GM11168 (cell line): Measurements from ENCODE around the gene S100G.
"Not testable (repeated sequence)": the region's sequence is repeated elsewhere in the genome, so short reads cannot be mapped to it uniquely, and the experiment has no call there.

Experiments used
- in situ Hi-C: fragments of 300-500 bp; cut with MboI; formaldehyde crosslinking; loops from one replicate; pipeline ENCODE4 v1.12.0; 2022; ENCODE audit warnings: low sequenced_read_pairs; ENCODE audit not compliant: unreplicated experiment

The S100G gene, protein sequence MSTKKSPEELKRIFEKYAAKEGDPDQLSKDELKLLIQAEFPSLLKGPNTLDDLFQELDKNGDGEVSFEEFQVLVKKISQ

DNA sequence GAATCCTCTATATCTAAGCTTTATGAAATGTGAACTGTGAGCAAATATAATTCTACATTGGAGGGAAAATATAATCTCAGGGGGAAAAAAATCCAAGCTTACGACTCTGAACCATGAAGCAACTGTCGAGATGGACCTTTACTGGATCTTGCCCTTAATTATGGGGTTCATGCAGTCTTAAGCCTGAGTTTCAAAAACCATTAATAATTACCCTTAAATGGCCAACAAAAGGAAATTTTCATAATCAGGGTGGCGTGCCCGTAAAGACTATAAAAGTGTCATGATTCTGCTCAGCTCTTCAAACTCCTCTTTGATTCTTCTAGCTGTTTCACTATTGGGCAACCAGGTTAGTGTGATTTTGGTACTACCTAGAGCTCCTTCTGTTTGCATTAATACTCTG, at the start of gene S100G:
Gene S100G (plus strand): TSS at position 301 of the 400 bp plus-strand sequence. CDS start 849 bp downstream, outside the sequence.
- in situ Hi-C loops, result no loop called here

DNA sequence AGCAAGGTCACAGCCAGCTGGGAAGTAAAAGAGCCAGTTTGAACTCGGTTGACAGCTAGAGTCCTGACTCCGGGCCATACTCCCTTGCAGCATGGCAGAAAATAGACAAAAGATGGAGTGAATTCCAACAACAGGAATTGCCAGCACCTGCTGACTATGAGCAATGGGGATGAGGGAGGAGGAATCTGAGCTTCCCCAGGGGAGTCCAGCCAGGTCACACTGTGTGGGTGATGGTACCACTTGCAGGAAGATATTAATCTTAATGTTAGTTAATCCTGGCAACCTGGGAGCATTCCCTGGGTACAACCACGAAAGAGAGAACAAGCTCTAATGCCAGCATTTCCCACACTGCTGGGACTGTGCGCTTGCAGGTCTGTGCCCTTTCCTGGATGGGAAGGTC, 48.1 kb upstream of the S100G start:
- in situ Hi-C loops, result no loop called here

DNA sequence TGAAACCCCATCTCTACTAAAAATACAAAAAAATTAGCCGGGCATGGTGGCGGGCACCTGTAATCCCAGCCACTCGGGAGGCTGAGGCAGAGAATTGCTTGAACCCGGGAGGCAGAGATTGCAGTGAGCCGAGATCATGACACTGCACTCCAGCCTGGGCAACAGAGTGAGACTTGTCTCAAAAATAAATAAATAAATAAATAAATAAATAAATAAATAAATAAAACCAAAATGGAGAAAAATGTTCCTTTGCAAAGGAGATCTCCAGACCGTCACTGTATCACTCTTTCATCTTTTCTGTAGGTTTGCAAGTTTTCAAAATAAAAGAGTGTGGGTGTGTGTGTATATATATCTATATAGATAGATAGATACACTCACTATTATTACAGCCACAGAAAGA, 46.7 kb upstream of the S100G start:
- in situ Hi-C loops, result not testable (repeated sequence)

DNA sequence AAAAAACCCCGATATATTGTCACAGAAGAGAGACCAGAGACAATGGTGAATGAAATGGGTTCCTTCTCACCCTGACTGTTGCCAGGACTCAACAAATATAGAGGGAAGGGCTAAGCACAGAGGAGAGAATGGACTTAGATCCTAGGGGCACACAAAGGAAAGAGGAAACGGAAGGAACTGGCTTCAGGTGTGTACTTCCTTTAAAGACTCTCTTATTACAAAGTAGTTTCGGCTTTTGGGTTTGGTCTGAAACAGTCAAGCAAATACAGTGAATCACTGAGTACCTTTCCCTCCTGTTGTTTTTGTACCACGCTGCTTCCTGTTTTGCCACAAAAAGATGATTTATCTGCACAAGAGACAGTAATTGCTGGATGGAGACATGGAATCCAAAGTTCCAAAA, 46.1 kb upstream of the S100G start:
- in situ Hi-C loops, result no loop called here

DNA sequence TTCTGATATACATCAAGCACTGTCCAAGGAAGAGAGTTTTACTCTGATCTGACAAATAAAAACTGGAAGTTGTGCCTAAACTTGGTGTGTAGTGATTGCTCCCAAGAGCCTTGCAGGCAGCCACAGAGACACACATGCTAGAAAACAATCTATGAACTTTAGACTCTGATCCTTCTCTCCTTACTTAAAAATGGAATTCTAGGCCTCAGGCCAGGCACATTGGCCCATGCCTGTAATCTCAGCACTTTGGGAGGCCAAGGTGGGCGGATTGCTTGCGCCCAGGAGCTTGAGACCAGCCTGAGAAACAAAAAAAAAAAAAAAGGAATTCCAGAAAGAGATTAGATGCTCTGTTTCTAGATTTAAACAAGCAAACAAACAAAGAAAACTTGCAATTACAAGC, 45.6 kb upstream of the S100G start:
- in situ Hi-C loops, result no loop called here

DNA sequence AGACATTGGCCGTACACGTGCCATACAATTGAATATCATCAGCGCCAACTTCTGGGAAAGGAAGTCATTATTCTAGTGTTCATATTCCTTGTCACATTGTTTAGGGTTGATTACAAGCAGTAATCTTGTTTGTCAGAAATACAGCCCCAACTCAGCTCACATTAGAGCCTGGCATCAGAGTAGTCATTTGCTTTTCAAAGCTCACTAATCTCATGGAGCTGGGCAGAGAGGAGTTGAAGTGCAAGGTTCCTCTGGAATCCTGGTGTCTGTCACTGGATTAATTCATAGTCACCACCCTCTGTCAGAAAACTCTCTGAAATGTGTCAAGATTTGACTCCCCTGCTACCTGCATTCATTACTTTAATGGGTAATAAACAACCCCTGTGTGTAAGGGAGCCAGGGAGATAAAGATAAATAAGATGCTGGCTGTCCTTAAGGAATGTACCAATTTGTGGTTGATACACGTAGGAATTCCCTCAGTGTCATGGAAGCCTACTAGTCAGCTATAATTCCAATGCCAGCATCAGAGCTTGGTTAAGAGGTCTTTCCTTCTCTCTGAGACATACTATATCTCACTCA, 43.7 kb upstream of the S100G start:
- in situ Hi-C loops, result no loop called here

DNA sequence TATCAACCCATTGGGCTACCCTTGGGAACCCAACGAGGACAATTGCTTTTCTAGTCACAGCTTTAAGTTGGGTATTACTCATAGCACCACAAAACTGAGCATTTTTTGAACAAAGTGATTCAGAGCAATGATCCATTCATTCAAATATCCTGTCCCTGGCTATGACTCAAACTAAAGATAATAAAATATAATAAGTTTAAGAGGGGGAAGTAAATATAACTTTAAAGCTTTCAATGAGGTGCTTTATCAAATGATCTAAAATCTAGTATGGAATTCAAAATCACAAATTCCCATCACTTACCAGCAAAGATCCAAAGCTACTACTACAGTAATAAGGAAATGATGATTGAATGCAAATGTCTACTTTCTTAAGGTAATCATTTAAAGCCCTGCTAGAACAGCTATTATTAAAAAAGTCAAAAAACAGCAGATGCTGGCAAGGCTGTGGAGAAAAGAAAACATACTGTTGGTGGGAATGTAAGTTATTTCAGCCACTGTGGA, 39.8 kb upstream of the S100G start:
- in situ Hi-C loops, result no loop called here

DNA sequence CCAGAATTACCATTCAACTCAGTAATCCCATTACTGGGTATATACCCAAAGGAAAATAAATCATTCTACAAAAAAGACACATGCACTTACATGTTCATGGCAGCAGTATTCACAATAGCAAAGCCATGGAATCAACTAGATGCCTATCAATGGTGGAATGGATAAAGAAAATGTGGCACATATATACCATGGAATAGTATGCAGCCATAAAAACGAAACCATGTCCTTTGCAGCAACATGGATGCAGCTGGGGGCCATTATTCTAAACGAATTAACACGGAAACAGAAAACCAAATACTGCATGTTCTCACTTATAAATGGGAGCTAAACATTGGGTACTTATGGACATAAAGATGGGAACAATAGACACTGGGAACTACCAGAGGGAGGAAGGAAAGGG, 39.3 kb upstream of the S100G start:
- in situ Hi-C loops, result not testable (repeated sequence)

DNA sequence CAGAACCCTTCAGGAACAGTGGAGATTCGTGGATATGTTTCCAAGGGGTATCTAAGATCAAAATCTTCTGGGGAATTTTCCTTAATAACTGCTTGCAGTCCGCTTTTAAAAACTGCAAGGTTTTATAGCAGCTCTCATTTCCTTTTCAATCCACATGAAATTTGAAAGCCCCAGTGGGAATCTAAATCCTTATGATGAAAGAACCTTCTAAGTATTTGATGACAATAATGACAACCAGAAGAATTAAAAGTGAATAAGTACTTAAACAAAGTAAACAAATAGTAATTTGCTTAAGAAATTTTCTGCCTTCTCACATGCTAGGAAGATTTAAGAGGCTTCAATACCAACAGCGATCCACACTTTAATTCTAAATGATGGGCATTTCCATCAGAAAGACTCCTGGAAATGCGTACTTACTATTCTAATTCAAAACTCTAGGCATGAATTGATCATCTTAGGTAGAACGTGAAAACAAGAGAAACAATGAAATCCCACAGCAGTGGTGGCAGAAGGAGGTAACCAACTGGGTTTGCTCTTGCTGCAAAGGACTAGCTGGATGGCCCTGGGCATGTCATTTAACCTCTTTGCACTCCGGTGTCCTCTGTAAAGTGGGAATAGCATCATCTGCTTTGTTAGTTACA, 37.6 kb upstream of the S100G start:
- in situ Hi-C loops, result no loop called here

DNA sequence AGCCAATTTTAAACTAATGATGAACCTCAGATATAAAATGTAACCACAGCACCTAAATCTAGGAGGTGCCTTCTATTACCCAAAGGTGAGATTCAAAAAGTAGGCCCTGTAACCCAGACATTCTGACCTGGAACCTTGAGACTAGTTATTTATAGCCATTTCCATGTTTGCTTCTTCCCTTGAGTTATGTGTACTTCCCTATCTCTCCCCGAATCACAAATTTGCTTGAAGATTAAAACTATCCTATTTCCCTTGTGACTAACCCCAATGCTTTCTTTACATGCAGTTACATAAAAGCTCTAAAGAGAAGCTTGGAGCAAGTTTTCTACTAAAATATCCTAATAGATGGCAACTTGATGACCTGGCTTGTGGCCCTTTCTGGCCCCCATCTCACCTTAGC, 32.6 kb upstream of the S100G start:
- in situ Hi-C loops, result no loop called here

DNA sequence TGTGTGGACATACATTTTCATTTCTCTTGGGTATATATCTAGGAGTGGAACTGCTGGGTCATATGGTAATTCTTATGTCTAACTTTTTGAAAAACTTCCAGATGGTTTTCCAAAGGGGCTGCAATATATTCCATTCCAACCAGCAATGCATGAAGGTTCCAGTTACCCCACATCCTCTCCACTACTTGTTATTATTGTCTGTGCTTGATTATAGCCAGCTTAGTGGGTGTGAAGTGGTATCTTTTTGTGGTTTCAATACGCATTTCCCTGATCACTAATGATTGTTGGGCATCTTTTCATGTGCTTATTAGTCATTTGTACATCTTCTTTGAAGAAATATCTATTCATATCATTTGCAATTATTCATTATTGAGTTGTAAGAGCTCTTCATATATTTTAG, 31.5 kb upstream of the S100G start:
- in situ Hi-C loops, result no loop called here

DNA sequence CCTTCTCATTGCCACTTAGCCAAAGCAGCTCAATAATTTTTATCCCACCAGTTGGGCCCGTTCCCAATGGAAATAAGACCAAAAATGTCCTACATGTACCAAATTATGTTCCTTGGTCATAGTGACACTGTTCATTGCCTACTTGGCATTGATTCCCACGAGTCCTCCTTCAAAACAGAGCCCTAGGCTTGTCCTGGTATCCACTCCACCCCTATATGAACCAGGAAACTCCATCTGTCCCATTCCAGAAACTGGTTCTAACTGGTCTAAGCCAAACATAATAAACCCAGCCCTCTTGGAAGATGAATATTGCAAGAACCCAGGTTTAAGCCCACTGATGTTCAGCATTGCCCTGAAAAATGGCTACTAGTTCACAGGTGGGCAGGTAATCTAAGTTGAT, 30.9 kb upstream of the S100G start:
- in situ Hi-C loops, result no loop called here

DNA sequence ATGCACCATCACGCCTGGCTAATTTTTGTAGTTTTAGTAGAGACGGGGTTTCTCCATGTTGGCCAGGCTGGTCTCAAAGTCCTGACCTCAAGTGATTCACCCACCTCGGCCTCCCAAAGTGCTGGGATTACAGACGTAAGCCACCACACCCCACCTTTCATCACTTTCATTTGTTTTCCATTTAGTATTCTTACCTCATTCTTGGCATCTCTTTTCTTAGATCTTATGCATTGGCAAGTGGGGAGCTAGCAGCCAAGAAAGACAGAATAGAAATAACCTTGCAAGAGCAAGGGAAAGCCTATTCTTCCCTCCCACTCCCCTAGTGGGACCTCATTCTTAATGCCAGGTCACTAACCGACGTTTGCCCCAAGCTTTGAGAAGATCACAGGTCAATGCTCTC, 21.4 kb upstream of the S100G start:
- in situ Hi-C loops, result not testable (repeated sequence)

DNA sequence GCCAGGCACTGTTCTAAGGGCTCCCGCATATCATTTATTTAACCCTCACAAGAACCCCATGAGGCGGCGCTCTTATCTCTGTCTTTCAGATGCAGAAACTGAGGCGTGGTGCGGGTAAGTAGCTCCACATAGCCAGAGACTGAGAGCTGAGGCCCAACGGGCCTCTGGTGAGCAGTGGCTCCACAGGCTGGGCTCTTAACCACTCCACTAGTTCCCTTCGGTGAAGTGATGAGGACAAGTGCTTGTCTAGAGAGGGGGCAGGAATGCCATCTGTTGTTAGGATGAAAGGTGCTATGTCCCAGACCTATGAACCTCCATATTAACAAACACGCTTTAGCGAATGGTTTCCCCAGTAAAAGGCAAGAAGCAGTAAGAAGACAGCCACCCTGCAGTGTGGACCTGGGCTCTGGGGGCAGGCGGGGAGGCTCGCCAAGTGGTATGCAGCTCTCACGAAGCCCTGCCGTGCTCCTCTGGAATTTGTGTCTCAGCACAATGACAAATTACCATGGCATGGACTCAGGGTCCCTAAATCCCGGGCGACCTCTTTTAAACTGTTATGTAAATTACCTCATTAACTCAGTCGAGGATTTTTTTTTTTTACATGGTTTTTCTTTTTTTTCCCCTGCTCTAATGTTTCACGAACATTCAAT, 20.9 kb upstream of the S100G start:
- in situ Hi-C loops, result no loop called here

DNA sequence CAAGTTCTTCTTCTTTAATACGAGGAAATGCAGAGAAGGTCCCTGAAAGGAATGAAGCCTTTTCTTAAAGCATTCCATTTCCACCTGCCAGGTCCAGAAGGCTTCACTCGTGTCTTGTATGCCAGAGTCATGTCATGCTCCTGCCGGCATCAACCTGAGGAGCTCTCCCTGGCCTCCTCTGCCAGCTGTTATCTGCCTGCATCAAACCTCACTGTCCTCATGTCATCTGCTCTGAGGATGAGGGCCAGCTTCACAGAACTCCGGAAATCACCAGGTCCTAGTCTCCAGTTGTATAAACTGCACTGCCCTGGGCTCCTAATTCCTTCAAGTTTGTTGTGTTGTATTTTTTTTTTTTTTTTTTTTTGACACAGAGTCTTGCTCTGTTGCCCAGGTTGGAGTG, 20.0 kb upstream of the S100G start:
- in situ Hi-C loops, result no loop called here

DNA sequence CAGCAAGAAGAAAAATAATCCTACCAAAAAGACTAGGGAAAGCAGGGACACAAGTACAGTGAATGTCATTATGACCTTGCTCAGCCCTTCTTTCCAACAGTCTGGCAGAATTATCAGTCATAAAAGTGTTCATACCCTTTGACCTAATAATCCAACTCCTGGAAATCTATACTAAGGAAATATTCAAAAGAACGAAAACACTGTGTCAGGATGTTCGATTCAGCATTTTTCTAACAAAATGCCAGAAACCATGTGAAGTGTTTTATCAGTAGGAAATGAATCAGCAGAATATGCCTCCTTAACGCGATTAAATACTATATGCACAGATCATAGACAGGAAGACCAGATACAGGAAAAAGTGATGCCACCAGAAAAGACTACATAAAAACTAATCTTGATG, 16.2 kb upstream of the S100G start:
- in situ Hi-C loops, result no loop called here

DNA sequence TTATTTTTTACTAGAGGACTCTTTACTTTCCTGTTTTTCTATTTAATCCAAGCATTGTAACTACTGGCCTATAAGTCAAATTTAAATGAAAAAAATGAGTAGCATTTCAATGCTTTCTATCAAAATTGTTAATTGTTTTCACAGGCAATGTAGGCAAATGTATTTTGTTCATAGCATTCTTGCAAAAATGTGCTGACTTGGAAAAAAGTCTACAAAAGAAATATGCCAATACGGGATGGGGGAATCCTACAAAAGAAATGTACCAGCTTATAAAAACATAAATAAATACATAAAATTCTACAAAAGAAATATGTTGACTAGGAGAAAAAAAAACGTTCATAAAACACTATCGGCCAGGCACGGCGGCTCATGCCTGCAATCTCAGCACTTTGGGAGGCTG, 14.9 kb upstream of the S100G start:
- in situ Hi-C loops, result no loop called here

DNA sequence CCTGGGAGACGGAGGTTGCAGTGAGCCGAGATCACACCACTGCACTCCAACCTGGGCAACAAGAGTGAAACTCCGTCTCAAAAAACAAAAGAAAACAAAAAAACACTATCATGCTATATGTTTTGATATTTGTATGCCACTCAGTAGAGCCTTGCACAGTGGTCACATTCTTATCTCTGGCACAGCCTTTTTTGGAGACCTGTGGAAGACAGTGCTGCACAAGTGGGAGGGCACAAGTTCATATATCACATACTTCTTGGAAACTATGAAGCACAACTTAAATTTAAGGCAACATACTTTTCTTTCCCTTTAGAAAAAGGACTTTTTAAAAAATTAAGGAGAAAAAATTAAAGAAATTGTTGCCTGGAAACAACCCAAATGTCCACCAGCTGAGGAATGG, 14.4 kb upstream of the S100G start:
- in situ Hi-C loops, result no loop called here

DNA sequence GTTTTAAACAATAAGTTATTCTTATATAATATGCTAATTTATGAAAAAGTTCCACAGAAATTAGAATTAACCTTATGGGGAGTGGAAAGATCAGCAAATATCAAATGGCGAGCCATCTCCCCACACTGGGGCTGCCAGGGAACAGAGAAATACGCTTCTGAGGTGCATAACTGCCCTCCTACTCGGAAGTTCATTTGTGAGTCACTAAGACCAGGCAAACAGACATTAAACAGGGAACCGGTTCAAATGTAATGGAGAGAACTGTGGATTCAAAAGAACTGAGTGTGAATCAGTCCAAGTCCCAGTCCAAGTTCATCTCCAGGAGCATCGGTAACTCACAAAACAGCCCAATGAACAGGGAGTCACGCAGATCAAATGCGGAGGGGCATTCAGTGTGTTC, 11.4 kb upstream of the S100G start:
- in situ Hi-C loops, result no loop called here

DNA sequence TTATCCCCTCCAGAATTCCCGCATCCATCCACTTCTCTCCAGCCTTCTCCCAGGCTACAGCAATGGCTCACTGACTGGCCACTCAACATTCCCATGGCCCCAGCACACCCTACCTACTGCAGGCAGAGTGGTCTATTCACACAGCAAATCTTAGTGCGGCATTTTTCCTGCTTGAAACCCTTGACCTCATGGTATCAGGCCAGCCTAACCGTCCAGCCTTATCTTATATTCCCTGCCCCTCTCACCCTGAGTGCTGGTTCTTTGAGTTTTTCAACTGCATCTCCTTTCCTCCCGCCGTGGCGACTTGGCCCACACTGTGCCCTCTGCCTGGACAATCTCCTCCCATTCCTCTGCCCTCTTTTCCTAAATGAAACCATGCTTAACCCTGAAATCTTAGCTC, 10.0 kb upstream of the S100G start:
- in situ Hi-C loops, result no loop called here

DNA sequence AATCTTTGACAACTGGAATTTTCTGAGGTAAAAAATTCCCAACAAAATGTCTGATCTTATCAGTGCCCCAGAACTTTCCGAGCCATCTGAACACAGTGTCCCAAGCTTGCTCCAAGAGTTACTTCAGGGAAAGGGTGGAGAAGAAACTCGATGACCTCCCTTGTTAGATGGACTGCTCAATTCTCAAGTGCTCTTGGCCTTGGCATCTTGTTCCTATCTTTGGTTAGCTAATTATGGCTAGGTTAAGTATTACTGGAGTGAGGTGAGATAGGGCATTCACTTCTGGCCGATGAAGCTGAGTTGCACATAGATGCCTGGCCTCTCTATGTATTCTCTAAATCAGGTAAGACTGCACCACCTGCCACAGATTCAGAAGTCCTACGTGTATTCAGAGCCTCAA, 9.1 kb upstream of the S100G start:
- in situ Hi-C loops, result no loop called here

DNA sequence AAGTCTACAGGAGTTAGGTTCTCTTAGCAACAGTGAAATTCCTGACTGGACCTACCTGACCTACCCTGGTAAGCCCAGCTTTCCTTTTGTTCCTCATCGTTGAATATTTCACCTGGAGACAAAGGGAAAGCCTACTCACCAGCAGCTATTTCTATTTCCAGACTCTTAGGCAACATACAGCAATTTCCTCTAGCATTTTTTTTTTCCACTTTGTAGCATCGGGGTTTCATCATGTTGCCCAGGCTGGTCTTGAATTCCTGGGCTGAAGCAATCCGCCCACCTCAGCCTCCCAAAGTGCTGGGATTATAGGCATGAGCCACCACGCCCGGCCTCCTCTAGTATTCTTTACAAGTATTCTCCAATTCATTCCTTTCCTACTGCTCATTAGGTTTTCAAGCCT, 6.8 kb upstream of the S100G start:
- in situ Hi-C loops, result no loop called here
